Measurements from ENCODE around the gene SLC34A3. TPM values are rescaled to one million over a fixed set of nuclear protein-coding genes. Genes with fewer than 3 reads are reported as not detected.

The SLC34A3 gene
- total RNA-seq, 1 experiment from 2014 or later = 0.13 TPM

DNA sequence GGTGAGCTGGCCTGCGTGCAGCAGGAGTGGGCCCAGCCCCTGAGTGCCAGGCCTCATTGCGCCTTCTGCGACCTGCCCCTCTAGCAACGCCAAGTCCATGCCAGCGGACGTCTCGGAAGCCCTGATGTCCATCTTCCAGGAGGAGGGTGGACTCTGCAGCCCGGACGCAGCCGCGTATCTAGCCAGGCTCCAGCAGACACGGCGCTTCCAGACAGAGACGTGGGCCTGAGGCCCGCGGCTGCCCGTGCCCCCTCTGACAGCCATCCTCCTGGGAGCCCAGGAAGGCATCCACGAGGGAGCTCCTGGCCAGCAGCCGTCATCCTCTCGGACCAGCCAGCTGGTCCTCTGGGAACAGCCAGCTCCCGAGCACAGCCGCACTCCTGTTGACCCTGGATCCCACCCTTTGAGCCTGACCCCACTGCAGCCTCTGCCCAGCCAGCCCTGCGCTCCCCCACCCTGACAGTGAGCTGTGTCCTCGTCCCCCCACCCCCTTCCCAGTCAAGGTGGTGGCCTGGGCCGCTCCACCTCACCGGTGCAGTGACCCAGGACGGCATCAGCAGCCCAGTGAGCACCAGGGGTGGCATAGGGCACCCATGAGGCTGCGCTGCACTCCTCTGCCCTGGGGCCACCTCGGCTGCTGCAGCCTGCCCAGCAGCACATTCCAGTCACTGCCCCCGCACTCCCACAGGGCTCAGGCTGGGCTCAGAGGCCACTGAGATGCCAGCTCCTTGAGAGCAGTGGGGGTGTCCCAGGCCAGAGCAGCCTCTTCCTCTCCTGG, 14.3 kb upstream of the SLC34A3 start:
- H3K27me3 Mint-ChIP-seq (ENCODE audit: low read depth) = no peaks in the 10 kb centered on the region
- H3K4me1 Mint-ChIP-seq = peaks cover 4% of the 10 kb centered on the region; the same call in 1 of the 2 replicates
- TF ChIP-seq, protein P1, sequence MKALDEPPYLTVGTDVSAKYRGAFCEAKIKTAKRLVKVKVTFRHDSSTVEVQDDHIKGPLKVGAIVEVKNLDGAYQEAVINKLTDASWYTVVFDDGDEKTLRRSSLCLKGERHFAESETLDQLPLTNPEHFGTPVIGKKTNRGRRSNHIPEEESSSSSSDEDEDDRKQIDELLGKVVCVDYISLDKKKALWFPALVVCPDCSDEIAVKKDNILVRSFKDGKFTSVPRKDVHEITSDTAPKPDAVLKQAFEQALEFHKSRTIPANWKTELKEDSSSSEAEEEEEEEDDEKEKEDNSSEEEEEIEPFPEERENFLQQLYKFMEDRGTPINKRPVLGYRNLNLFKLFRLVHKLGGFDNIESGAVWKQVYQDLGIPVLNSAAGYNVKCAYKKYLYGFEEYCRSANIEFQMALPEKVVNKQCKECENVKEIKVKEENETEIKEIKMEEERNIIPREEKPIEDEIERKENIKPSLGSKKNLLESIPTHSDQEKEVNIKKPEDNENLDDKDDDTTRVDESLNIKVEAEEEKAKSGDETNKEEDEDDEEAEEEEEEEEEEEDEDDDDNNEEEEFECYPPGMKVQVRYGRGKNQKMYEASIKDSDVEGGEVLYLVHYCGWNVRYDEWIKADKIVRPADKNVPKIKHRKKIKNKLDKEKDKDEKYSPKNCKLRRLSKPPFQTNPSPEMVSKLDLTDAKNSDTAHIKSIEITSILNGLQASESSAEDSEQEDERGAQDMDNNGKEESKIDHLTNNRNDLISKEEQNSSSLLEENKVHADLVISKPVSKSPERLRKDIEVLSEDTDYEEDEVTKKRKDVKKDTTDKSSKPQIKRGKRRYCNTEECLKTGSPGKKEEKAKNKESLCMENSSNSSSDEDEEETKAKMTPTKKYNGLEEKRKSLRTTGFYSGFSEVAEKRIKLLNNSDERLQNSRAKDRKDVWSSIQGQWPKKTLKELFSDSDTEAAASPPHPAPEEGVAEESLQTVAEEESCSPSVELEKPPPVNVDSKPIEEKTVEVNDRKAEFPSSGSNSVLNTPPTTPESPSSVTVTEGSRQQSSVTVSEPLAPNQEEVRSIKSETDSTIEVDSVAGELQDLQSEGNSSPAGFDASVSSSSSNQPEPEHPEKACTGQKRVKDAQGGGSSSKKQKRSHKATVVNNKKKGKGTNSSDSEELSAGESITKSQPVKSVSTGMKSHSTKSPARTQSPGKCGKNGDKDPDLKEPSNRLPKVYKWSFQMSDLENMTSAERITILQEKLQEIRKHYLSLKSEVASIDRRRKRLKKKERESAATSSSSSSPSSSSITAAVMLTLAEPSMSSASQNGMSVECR (CRISPR knock-in tag; IDR thresholded peaks at IDR 0.05; ENCODE audit: borderline replicate concordance) = no peak
- TF ChIP-seq SP1 (CRISPR knock-in tag; conservative IDR thresholded peaks at IDR 0.05) (no peak), TEAD4 (CRISPR knock-in tag; IDR thresholded peaks at IDR 0.05) (no peak), ELF4 (CRISPR knock-in tag; IDR thresholded peaks at IDR 0.05; ENCODE audit: low read depth) (no peak), CBFB (CRISPR knock-in tag; IDR thresholded peaks at IDR 0.05; ENCODE audit: low read depth) (no peak), ZNF671 (CRISPR knock-in tag; IDR thresholded peaks at IDR 0.05) (no peak), NR3C1 (CRISPR knock-in tag; conservative IDR thresholded peaks at IDR 0.05; ENCODE audit: low read depth) (no peak), KAT7 (CRISPR knock-in tag; IDR thresholded peaks at IDR 0.05; ENCODE audit: borderline replicate concordance) (no peak), SMAD3 (CRISPR knock-in tag; IDR thresholded peaks at IDR 0.05; ENCODE audit: borderline replicate concordance) (no peak), TP53 (CRISPR knock-in tag; IDR thresholded peaks at IDR 0.05) (no peak), ZNF317 (CRISPR knock-in tag; IDR thresholded peaks at IDR 0.05; ENCODE audit: borderline replicate concordance, low read depth) (no peak), RORB (CRISPR knock-in tag; IDR thresholded peaks at IDR 0.05) (no peak), ETV6 (CRISPR knock-in tag; IDR thresholded peaks at IDR 0.05) (no peak)
- TF ChIP-seq, protein P2, sequence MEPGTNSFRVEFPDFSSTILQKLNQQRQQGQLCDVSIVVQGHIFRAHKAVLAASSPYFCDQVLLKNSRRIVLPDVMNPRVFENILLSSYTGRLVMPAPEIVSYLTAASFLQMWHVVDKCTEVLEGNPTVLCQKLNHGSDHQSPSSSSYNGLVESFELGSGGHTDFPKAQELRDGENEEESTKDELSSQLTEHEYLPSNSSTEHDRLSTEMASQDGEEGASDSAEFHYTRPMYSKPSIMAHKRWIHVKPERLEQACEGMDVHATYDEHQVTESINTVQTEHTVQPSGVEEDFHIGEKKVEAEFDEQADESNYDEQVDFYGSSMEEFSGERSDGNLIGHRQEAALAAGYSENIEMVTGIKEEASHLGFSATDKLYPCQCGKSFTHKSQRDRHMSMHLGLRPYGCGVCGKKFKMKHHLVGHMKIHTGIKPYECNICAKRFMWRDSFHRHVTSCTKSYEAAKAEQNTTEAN (CRISPR knock-in tag; IDR thresholded peaks at IDR 0.05) = no peak
- TF ChIP-seq, protein P3, sequence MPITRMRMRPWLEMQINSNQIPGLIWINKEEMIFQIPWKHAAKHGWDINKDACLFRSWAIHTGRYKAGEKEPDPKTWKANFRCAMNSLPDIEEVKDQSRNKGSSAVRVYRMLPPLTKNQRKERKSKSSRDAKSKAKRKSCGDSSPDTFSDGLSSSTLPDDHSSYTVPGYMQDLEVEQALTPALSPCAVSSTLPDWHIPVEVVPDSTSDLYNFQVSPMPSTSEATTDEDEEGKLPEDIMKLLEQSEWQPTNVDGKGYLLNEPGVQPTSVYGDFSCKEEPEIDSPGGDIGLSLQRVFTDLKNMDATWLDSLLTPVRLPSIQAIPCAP (CRISPR knock-in tag; IDR thresholded peaks at IDR 0.05) = no peak
- TF ChIP-seq, protein P4, sequence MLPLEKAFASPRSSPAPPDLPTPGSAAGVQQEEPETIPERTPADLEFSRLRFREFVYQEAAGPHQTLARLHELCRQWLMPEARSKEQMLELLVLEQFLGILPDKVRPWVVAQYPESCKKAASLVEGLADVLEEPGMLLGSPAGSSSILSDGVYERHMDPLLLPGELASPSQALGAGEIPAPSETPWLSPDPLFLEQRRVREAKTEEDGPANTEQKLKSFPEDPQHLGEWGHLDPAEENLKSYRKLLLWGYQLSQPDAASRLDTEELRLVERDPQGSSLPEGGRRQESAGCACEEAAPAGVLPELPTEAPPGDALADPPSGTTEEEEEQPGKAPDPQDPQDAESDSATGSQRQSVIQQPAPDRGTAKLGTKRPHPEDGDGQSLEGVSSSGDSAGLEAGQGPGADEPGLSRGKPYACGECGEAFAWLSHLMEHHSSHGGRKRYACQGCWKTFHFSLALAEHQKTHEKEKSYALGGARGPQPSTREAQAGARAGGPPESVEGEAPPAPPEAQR (CRISPR knock-in tag; IDR thresholded peaks at IDR 0.05) = no peak
- TF ChIP-seq, protein P5, sequence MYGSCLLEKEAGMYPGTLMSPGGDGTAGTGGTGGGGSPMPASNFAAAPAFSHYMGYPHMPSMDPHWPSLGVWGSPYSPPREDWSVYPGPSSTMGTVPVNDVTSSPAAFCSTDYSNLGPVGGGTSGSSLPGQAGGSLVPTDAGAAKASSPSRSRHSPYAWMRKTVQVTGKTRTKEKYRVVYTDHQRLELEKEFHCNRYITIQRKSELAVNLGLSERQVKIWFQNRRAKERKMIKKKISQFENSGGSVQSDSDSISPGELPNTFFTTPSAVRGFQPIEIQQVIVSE (CRISPR knock-in tag; IDR thresholded peaks at IDR 0.05; ENCODE audit: borderline replicate concordance) = no peak
- no peak for DNase-seq (ENCODE audit: low spot score)
- ChIA-PET CTCF (interaction anchor here (0.8 to 1.8 kb wide), 4 partner anchors 11 to 187 kb away, joined by 3 to 8 read pairs (median 4); partner anchors contain the start of gene TUBB4B), POLR2A (no interaction called here)
- no peak overlapping the region for H3K27ac Mint-ChIP-seq
- no peaks in the 10 kb centered on the region for H3K9me3 Mint-ChIP-seq
- H3K4me3 Mint-ChIP-seq = no peak overlapping the region
- 0 out of 2 replicates have a peak, but pooled peaks cover 3% of the 10 kb centered on the region for H3K36me3 Mint-ChIP-seq
- ATAC-seq = no peak

All from WTC11 (cell line).